Measurements from ENCODE around the gene SPIN2B. TPM values are rescaled to one million over a fixed set of nuclear protein-coding genes. Genes with fewer than 3 reads are reported as not detected.

SPIN2B gene
- polyA plus RNA-seq, 1 of the 3 experiments (the other 2 are of a cell fraction), result 16.9 TPM

GRCh38 chrX:57138674-57139073, 17.3 kb upstream of the SPIN2B start:
- ChIA-PET POLR2A (no interaction called here), CTCF (no interaction called here)
- DNase-seq, result no peak
- Histone ChIP-seq H3K36me3 (replicated peaks in 1 of 2; ENCODE audit: control insufficient read depth in 1 of 2, insufficient read depth in 2 of 2, low read length in 1 of 2) (no peaks in the 10 kb centered on the region), H3K9me3 (no peaks in the 10 kb centered on the region; the same call in 1 of the 2 replicates), H3K79me2 (ENCODE audit: insufficient read depth) (no peaks in the 10 kb centered on the region), H3K4me1 (ENCODE audit: control insufficient read depth in 1 of 2, insufficient read depth in 2 of 2, low read depth in 1 of 2, low read length in 1 of 2) (no peaks in the 10 kb centered on the region), H3K4me3 (ENCODE audit: low read depth in 2 of 2, low read length in 1 of 2) (no peak overlapping the region), H2AFZ (ENCODE audit: low read depth) (no peak overlapping the region), H3K4me2 (no peak overlapping the region), H3F3A (replicated peaks; ENCODE audit: insufficient read depth) (no peaks in the 10 kb centered on the region), H3K27me3 (ENCODE audit: insufficient read depth) (no peaks in the 10 kb centered on the region), H3K27ac (ENCODE audit: low read depth in 2 of 2, low read length in 1 of 2) (no peak overlapping the region), H3K9me2 (no peaks in the 10 kb centered on the region), H3K9ac (no peak overlapping the region), H4K20me1 (ENCODE audit: insufficient read depth) (no peaks in the 10 kb centered on the region)
- no peak for TF ChIP-seq YY1 (IDR thresholded peaks at IDR 0.05; ENCODE audit: low read depth)
- TF ChIP-seq RXRA (IDR thresholded peaks at IDR 0.05; ENCODE audit: borderline replicate concordance, low read depth), result no peak
- no peak for TF ChIP-seq ELF1 (IDR thresholded peaks at IDR 0.05)
- no peak for TF ChIP-seq TEAD4 (IDR thresholded peaks at IDR 0.05; ENCODE audit: borderline replicate concordance, insufficient read depth)
- no peak for TF ChIP-seq RFX5 (IDR thresholded peaks at IDR 0.05; ENCODE audit: low read length)
- TF ChIP-seq GATA2 (CRISPR knock-in tag; IDR thresholded peaks at IDR 0.05), result no peak
- TF ChIP-seq FOXJ3 (CRISPR knock-in tag; IDR thresholded peaks at IDR 0.05), result no peak
- TF ChIP-seq, protein P1, sequence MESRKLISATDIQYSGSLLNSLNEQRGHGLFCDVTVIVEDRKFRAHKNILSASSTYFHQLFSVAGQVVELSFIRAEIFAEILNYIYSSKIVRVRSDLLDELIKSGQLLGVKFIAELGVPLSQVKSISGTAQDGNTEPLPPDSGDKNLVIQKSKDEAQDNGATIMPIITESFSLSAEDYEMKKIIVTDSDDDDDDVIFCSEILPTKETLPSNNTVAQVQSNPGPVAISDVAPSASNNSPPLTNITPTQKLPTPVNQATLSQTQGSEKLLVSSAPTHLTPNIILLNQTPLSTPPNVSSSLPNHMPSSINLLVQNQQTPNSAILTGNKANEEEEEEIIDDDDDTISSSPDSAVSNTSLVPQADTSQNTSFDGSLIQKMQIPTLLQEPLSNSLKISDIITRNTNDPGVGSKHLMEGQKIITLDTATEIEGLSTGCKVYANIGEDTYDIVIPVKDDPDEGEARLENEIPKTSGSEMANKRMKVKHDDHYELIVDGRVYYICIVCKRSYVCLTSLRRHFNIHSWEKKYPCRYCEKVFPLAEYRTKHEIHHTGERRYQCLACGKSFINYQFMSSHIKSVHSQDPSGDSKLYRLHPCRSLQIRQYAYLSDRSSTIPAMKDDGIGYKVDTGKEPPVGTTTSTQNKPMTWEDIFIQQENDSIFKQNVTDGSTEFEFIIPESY (IDR thresholded peaks at IDR 0.05; ENCODE audit: borderline replicate concordance, low read depth), result no peak
- no peak for TF ChIP-seq PBX3 (IDR thresholded peaks at IDR 0.05)
- TF ChIP-seq, protein P2, sequence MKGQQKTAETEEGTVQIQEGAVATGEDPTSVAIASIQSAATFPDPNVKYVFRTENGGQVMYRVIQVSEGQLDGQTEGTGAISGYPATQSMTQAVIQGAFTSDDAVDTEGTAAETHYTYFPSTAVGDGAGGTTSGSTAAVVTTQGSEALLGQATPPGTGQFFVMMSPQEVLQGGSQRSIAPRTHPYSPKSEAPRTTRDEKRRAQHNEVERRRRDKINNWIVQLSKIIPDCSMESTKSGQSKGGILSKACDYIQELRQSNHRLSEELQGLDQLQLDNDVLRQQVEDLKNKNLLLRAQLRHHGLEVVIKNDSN (IDR thresholded peaks at IDR 0.05; ENCODE audit: borderline replicate concordance, low read depth), result no peak
- TF ChIP-seq MAX (IDR thresholded peaks at IDR 0.05; ENCODE audit: low read depth), result no peak
- no peak for TF ChIP-seq NFIC (IDR thresholded peaks at IDR 0.05; ENCODE audit: borderline replicate concordance)
- TF ChIP-seq, protein P3, sequence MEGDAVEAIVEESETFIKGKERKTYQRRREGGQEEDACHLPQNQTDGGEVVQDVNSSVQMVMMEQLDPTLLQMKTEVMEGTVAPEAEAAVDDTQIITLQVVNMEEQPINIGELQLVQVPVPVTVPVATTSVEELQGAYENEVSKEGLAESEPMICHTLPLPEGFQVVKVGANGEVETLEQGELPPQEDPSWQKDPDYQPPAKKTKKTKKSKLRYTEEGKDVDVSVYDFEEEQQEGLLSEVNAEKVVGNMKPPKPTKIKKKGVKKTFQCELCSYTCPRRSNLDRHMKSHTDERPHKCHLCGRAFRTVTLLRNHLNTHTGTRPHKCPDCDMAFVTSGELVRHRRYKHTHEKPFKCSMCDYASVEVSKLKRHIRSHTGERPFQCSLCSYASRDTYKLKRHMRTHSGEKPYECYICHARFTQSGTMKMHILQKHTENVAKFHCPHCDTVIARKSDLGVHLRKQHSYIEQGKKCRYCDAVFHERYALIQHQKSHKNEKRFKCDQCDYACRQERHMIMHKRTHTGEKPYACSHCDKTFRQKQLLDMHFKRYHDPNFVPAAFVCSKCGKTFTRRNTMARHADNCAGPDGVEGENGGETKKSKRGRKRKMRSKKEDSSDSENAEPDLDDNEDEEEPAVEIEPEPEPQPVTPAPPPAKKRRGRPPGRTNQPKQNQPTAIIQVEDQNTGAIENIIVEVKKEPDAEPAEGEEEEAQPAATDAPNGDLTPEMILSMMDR (IDR thresholded peaks at IDR 0.05), result no peak
- TF ChIP-seq TCF12 (IDR thresholded peaks at IDR 0.05), result no peak
- no peak for TF ChIP-seq TAF1 (IDR thresholded peaks at IDR 0.05; ENCODE audit: borderline replicate concordance, low read depth, low read length)
- TF ChIP-seq CHD2 (IDR thresholded peaks at IDR 0.05; ENCODE audit: low read length, partially characterized antibody), result no peak
- no peak for TF ChIP-seq SIN3A (IDR thresholded peaks at IDR 0.05; ENCODE audit: borderline replicate concordance, low read depth, low read length)
- TF ChIP-seq SMC3 (IDR thresholded peaks at IDR 0.05; ENCODE audit: low read depth, low read length), result no peak
- no peak for TF ChIP-seq MXI1 (IDR thresholded peaks at IDR 0.05; ENCODE audit: low read depth, low read length)
- no peak for TF ChIP-seq MEF2A (IDR thresholded peaks at IDR 0.05; ENCODE audit: borderline replicate concordance, low read depth)
- 46% methylated on average over 4 of the region's 4 CpGs for WGBS (ENCODE audit: low lambda C conversion rate)
